ENCODE measurements around the gene EEF1G.

EEF1G gene

DNA sequence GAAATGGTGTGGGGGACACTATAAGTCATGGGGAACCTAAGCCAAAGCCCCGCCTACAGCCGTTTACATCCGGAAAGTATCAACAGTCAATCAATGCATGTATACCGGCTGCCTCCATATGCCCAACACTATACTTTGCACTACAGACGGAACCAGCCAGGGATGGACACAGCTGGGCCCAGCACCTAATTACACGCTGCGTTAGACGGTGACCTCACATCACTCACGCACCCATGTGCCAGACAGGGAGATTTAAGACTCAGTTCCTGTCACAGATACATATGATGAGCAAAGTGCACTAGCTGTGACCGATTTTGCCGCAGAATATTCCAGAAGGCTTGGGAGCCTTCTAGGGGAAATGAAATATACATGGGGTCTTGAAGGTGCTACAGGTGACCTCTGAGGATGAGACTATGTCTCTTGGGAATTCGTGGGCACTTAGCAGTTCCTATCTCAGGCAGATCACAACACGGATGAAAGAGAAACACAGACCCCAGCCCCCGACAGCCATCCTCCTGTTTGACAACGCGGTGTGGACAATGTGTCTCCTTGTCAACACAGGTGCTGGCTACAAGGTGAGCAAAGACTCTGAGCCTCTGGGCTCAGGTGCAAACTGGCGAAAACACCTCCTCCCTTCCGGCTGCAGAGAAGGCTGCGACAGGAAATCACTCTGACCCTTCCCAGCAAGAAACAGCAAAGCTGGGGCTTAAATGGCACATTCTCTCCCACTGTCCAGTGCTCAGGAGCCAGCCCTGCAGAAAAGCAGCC lies 35.0 kb downstream of the EEF1G start:
- no peak for DNase-seq

DNA sequence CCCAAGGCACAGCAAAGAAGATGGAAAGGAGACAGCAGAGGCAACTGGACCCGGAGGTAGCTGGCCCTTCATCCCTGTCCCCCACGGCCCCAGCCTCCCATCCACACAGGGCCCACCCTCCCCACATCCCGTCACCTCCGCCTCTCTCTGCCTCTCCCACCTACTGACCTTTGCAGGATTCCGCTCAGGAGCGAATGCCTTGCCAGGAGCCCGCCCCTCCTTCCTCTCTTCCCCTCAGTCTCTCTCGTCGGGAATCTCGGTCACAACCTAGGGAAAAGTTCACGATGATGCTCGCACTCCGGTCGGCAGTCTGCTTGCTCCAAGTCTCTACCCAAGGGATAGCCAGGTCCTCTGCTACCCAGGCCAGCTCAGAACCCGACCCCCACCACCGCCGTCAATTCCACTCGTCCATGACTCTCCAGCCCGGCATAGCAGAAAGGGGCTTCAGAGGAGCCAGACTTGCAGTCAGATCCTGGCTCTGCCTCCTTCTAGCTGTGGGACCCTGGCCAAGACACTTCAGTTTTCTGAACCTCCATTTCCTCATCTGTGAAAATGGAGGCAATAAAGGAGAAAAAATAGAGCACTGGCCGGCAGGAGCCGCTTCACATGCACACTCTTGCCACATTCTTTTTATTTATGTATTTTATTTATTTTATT lies 37.3 kb downstream of the EEF1G start:
- DNase-seq = no peak

DNA sequence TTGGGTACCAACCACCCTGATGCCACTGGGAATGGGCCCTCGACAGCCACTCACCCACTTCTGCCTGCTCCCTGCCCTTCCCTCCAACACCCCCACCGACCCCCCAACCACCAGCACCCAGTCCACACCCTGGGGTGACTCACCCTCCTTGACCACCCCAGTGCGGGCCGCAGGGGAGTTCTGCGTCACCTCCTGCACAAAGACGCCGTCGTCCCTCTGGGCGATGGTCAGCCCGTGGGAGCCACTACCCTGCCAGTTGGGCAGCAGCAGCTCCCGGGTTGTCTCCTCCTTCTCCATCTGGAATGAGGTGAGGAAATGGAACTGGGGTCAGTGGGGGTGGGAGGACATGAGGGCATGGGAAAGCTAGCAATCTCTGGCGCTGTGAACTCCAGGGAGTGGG lies 37.9 kb downstream of the EEF1G start:
- DNase-seq = no peak

DNA sequence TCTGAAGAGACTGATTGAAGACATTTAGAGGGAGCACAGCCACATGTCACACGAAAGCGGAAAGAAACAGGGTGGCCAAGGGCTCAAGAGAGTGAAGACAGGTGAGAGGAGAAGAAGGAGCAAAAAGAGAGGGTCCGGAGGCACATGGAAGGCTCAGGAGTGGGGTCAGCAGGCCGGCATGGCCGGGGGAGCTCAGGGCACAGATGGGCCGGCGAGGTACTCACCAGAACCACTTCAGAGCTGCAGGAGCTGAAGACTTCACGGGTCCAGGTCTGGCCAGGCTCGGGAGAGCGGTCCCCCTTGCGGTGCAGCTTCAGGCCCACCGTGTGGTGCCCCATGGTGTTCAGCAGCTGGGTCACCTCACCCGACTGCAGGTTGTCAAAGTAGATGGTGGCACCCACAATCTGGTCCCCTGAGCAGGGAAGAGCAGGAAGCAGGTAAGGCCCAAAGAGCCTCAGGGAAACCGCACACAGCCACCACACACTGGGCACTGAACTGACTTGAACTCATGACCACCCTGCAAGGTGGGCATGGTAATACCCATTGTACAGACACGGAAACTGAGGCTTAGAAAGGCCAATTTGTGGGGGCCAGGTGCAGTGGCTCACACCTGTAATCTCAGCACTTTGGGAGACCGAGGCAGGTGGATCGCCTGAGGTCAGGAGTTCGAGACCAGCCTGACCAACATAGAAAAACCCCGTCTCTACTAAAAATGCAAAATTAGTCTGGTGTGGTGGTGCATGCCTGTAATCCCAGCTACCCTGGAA lies 38.7 kb downstream of the EEF1G start:
- DNase-seq = no peak

DNA sequence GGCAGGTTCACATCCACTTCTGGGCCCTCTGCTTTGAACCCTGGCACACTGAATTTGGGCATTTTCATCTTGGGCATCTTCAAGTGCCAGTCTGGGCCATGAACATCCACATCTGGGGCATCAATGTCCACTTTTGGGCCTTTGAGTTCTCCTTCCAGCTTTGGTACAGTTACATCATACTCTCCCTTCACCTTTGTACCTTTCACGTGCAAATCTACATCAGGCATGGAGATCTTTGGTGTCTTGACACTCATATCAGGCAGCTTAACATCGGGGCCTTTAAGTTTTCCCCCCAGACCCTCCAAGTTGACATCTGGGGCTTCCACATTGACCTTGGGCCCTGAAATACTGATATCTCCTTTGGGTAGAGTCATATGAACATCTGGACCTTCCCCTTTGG lies 41.6 kb downstream of the EEF1G start:
- no peak for DNase-seq

DNA sequence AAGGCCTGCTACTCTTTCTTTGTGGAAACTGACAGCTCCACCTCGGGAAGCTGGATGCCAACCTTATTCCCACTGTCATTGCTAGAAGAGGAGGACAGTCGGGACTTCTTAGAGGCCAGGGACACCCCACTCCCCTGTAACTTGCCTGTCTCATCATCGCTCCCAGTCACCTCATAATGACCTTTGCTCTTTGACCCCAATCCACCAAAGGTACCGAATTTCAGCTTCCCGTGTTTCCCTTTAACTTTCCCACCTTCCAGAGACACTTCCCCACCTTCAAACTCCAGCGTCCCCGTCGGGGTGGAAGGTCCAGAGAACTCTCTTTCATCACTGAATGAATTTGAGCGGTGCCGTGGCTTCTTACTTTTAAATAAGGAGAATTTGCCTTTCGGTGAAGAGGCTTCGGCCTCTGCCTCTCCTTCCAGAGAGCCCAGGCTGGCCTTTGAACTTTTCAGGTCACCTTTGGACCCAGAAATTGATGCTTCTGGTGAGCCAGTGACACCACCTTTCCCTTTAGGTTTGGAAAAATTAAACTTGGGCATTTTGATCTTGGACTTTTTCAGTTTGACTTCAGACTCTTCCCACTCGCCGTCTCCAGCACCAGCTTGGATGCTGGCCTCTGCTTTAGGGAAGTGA lies 56.8 kb downstream of the EEF1G start:
- no peak for DNase-seq

DNA sequence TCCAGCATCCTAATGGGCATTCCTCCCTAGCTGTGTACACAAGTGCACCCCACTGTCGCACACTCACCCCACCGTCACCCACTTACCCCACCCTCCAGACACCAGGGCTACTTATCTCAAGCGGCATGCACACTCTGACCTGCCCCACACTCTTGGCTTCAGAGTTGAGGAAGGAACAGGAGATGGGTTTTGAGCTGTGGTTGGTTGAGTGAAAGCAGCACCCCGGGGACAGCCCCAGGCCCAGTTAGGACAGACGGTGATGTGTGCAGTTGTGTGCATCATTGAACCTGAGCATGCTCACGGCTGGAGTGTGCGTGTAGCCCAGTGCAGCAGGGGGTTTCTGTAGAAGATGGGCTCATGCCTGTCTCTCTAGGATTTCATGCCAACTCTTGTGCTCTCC lies 59.5 kb downstream of the EEF1G start:
- no peak for DNase-seq

DNA sequence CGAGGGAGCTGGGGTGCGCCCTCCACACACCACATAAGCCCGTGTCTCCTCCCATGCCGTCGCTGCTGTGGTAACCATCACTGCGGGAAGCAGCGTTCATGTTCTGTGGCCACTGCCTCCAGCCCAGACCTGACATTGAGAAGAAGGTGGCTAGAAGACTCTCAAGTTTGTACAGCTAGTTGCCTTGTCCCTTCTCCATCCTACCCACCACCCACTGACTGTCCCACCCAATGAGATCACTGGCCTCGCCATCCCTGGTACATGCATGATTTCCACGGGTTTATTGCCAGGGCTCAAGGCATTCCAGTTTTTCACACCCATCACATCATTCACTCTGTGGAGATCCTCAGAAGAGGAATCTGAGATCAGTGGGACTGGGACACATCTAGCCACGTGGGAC lies 60.1 kb downstream of the EEF1G start:
- DNase-seq = no peak

DNA sequence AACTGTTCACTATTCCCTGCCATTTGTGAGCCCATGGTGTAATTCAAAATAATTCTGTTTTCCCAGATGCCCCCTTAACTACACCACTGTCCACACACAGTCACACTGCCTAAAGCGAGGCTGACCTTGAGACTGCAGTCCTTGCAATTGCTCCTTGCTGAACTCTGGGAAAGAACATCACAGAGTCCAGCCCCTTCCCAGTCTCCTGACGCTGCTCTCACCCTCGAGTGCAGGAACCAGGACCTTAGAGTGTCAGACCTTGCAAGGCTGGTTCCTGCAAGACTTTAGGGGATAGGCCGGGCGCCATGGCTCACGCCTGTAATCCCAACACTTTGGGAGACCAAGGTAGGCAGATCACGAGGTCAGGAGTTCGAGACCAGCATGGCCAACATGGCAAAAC lies 60.7 kb downstream of the EEF1G start:
- no peak for DNase-seq

Data from NCI-H82 (cell line).